HG03045 (cell line): Measurements from ENCODE around the gene PRRC2C.
"Not testable (repeated sequence)": the region's sequence is repeated elsewhere in the genome, so short reads cannot be mapped to it uniquely, and the experiment has no call there.

Experiments used
- ATAC-seq: cut with Tn5 transposase; IDR thresholded peaks from one replicate; pipeline ENCODE4 v1.9.1; 2021; ENCODE audit warnings: mild to moderate bottlenecking, moderate library complexity; ENCODE audit not compliant: unreplicated experiment

The PRRC2C gene

GRCh38 chr1:171581766-171582165, 96.4 kb downstream of the PRRC2C start:
- ATAC-seq: no peak

- no peak for ATAC-seq
Measured at GRCh38 chr1:171582589-171582988, 97.3 kb downstream of the PRRC2C start.

DNA sequence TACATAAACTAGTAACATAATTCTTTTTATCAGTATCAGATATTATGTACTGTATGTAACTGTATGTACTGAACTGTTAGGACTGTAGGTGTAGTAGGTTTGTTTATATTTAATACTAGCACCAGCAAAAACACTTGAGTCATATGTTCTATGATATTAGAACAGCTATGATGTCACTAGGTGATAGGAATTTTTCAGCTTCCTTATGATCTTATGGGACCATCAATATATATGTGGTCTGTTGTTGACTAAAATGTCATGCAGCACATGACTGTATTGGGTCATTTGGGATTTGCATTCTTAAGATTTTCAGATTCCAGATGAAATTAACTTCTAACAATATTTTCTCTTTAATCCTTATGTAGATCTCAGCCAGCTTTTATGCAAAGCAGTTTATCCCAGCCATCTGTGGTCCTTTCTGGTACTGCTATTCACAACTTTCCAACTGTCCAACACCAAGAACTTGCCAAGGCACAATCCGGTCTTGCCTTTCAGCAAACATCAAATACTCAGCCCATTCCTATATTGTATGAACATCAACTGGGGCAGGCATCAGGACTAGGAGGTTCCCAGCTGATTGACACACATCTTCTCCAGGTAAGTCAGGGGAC, 98.4 kb downstream of the PRRC2C start:
- ATAC-seq: no peak

- no peak for ATAC-seq
Measured at GRCh38 chr1:171585715-171586114, 100.4 kb downstream of the PRRC2C start.

DNA sequence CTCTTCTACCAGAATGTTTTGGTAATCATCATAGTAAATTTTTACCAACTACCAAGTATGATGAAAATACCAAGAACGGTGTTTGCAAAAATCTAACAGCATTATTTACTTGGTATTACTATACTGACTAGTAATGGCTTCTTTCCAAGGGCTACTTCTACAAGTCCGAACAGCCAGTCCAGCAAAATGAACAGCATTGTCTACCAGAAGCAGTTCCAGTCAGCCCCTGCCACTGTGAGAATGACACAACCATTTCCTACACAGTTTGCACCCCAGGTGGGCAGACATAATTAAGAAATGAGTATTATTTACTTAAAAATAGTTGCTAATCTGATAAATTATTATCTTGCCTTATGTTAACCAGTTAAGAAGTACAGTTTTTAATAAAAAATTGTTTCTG, 102.9 kb downstream of the PRRC2C start:
- ATAC-seq: no peak

- ATAC-seq: no peak
Measured at GRCh38 chr1:171590022-171590421, 104.7 kb downstream of the PRRC2C start.

DNA sequence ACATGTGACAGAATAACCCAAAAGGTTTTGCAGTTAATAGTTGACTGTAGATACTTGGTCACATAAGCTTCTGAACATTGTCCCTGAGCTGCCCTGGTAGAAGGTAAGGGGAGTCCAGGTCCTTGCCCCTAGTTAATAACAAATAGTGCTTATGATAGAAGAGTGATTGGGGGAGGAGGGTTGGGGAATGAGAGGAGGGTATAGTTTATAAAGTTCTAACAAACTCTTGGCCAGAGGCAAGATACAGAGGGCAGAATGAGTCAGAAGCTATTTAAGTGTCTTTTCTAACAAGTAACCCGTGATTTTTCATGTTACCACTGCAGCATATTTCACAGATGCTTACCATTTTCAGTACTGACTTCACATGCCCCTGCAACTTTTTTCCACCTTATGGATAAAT, 110.0 kb downstream of the PRRC2C start:
- no peak for ATAC-seq

- no peak for ATAC-seq
Measured at GRCh38 chr1:171596119-171596518, 110.8 kb downstream of the PRRC2C start.

- no peak for ATAC-seq
Measured at GRCh38 chr1:171596705-171597104, 111.4 kb downstream of the PRRC2C start.

GRCh38 chr1:171597203-171597602, 111.9 kb downstream of the PRRC2C start:
- no peak for ATAC-seq

- not testable (repeated sequence) for ATAC-seq
Measured at GRCh38 chr1:171600310-171600709, 115.0 kb downstream of the PRRC2C start.

DNA sequence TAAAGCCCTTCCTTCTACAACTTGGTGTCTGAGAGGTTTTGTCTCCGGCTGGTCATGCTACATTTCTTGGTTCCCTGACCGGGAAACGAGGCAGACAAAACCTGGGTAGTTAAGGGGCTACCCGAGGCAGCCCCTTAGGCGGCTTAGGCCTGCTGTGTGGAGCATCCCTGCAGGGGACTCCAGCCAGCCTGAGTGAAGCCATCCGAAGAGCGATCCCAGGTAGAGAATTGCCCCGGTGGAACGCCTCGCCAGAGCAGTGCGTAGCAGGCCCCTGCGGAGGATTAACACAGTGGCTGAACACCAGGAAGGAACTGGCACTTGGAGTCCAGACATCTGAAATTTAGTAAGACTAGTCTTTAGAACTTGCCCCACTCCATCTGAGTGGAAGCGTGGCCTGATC, 115.5 kb downstream of the PRRC2C start:
- ATAC-seq: no peak

GRCh38 chr1:171603042-171603441, 117.7 kb downstream of the PRRC2C start:
- not testable (repeated sequence) for ATAC-seq

GRCh38 chr1:171606402-171606941, 121.1 kb downstream of the PRRC2C start:
- ATAC-seq: no peak

DNA sequence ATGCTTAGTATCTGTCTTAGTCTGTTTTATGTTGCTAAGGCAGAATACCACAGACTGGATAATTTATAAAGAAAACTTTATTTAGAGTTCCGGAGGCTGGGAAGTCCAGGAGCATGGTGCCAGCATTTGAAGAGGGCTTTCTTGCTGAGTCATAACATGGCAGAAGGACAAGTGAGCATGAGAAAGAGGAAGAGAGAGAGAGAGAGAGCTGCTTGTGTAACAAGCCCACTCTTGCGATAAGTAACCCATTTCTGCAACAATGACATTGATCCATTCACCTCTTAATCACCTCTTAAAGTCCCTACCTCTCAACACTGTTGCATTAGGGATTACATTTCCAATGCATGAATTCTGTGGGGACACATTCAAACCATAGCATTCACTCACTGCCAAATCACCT, 125.1 kb downstream of the PRRC2C start:
- ATAC-seq: no peak

- no peak for ATAC-seq
Measured at GRCh38 chr1:171611306-171611705, 126.0 kb downstream of the PRRC2C start.

- ATAC-seq: no peak
Measured at GRCh38 chr1:171613282-171613681, 128.0 kb downstream of the PRRC2C start.

GRCh38 chr1:171615122-171615906, 130.0 kb downstream of the PRRC2C start:
- ATAC-seq: not testable (repeated sequence)

- no peak for ATAC-seq
Measured at GRCh38 chr1:171616586-171616985, 131.3 kb downstream of the PRRC2C start.

DNA sequence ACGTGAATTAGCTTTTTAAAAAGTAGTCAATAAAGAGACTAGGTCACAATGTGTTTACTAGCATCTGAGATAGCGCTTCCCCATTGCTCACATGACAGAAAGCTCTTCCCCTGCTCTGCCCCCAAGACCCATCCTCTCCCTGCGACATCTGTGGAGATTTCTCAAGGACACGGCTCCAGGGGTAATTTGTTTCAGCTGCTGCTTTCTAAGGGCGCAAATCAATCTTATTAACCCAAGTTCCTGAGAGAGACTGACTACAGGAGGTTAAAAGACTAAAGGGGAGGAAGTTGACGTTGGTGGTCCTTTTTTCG, 136.8 kb downstream of the PRRC2C start, which contains the start of gene MYOCOS:
Gene MYOCOS, plus strand, starts transcription at position 92 of the 311 bp plus-strand sequence. CDS start 1,641 bp downstream, outside the sequence.
- no peak for ATAC-seq

- ATAC-seq: no peak
Measured at GRCh38 chr1:171623651-171624331, 138.5 kb downstream of the PRRC2C start.

DNA sequence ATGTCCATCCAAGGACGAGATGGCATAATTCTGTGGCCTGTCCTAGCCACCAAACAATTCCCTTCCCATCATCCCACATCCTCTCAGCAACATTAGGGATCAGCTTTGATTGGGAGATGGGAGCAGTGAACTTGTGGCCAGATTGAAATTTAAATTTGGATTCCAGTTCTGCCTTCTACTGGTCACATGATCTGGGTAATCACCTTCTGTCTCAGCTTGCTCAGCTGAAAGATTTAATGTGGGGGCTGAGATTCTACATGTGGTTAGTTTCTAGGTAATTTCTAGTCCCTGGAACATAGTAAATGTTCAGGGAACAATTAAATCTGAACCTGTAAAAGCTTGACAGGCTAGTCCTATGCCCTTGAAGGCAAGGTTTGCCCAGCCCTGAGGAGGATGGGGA, 139.9 kb downstream of the PRRC2C start:
- no peak for ATAC-seq
